H1 (cell line): ENCODE data around the gene TMEM253. TPM values are rescaled to one million over a fixed set of nuclear protein-coding genes. Genes with fewer than 3 reads are reported as not detected.

ENCODE experiments used
- CTCF ChIA-PET: fragments of 300-600 bp; sonication (Branson Sonifier 250); formaldehyde crosslinking; loops from one replicate; lab custom pipeline; 2021; ENCODE audit not compliant: partially characterized antibody; lab: Charles Lee
- POLR2A ChIA-PET: fragments of 300-600 bp; sonication (Branson Sonifier 250); formaldehyde crosslinking; loops from one replicate; lab custom pipeline; 2021; ENCODE audit warnings: inconsistent platforms; ENCODE audit not compliant: partially characterized antibody; lab: Charles Lee
- DNase-seq, 2 experiments: peaks; one replicate each; pipeline versions ENCODE4 v3.0.0 to v3.0.0-alpha.2; 2010 to 2022; ENCODE audit warnings: low spot score in 2 of 2, low read depth in 1 of 2, mixed read lengths in 1 of 2
- FAIRE-seq: peaks from 2 replicates; lab custom pipeline; 2011; peaks lifted over from hg19 to GRCh38; lab: Jason Lieb, UNC
- H2AFZ ChIP-seq: 2 replicates; pipeline ENCODE4 v1.8.1; 2012; ENCODE audit warnings: low read length, inconsistent platforms
- H2AK5ac ChIP-seq: 2 replicates; pipeline ENCODE4 v1.6.1; 2013; ENCODE audit warnings: low read depth, low read length
- H2BK120ac ChIP-seq: replicated peaks from 2 replicates; pipeline ENCODE3; 2013; ENCODE audit warnings: low read depth, low read length, inconsistent platforms
- H2BK12ac ChIP-seq: 2 replicates; pipeline ENCODE4 v1.6.1; 2013; ENCODE audit warnings: low read depth, low read length
- H2BK15ac ChIP-seq: 2 replicates; pipeline ENCODE4 v1.6.1; 2013; ENCODE audit warnings: low read length
- H2BK20ac ChIP-seq: 2 replicates; pipeline ENCODE4 v1.6.1; 2013; ENCODE audit warnings: low read length
- H2BK5ac ChIP-seq: 2 replicates; pipeline ENCODE4 v1.6.1; 2013; ENCODE audit warnings: low read depth, low read length
- H3K14ac ChIP-seq: 2 replicates; pipeline ENCODE4 v1.6.1; 2013; ENCODE audit warnings: inconsistent platforms; ENCODE audit not compliant: insufficient read length
- H3K18ac ChIP-seq: 2 replicates; pipeline ENCODE4 v1.6.1; 2013; ENCODE audit warnings: low read length; ENCODE audit errors: extremely low read depth
- H3K23ac ChIP-seq: 2 replicates; pipeline ENCODE4 v1.6.1; 2013; ENCODE audit warnings: inconsistent platforms; ENCODE audit not compliant: insufficient read length
- H3K23me2 ChIP-seq: 2 replicates; pipeline ENCODE4 v1.6.1; 2013; ENCODE audit warnings: low read depth, low read length
- H3K27ac ChIP-seq: 2 replicates; pipeline ENCODE4 v1.6.1; 2011; ENCODE audit warnings: low read depth, low read length, inconsistent platforms
- H3K27me3 ChIP-seq, 4 experiments: replicated peaks in 1 of 4; 1 replicate in 1 of 4; 2 replicates in 3 of 4; pipeline versions ENCODE4 v1.6.1 to v1.8.1; 2011 to 2013; ENCODE audit warnings: low read length in 3 of 4, mild to moderate bottlenecking in 3 of 4, inconsistent platforms in 2 of 4, mixed read lengths in 2 of 4, moderate library complexity in 1 of 4; ENCODE audit not compliant: control insufficient read depth in 3 of 4, insufficient read depth in 3 of 4; ENCODE audit errors: extremely low read depth in 1 of 4
- H3K36me3 ChIP-seq, 4 experiments: 2 replicates each; pipeline versions ENCODE4 v1.6.1 to v1.8.1; 2011 to 2013; ENCODE audit warnings: mild to moderate bottlenecking in 4 of 4, low read length in 3 of 4, moderate library complexity in 2 of 4, control low read depth in 1 of 4, inconsistent platforms in 1 of 4; ENCODE audit not compliant: insufficient read depth in 4 of 4, control insufficient read depth in 2 of 4
- H3K4ac ChIP-seq: replicated peaks from 2 replicates; pipeline ENCODE3; 2013; ENCODE audit warnings: low read length, low read depth, mixed read lengths, inconsistent platforms; ENCODE audit not compliant: insufficient read length
- H3K4me1 ChIP-seq, 4 experiments: replicated peaks in 1 of 4; 1 replicate in 1 of 4; 2 replicates in 3 of 4; pipeline versions ENCODE4 v1.6.1 to v1.8.1; 2011 to 2013; ENCODE audit warnings: low read length in 3 of 4, inconsistent platforms in 2 of 4, mixed read lengths in 1 of 4; ENCODE audit not compliant: insufficient read depth in 4 of 4, control insufficient read depth in 3 of 4
- H3K4me2 ChIP-seq, 2 experiments: 2 replicates each; pipeline versions ENCODE4 v1.6.1 to v1.8.1; 2011 to 2013; ENCODE audit warnings: low read depth in 2 of 2, low read length in 2 of 2, control low read depth in 1 of 2, inconsistent platforms in 1 of 2, mild to moderate bottlenecking in 1 of 2; ENCODE audit not compliant: insufficient read depth in 1 of 2
- H3K4me3 ChIP-seq, 4 experiments: fragments of 200-600, 300-600 bp in 1 of 4; sonication (generic), shearing (Covaris generic), sonication (Bioruptor Twin) in 1 of 4; 2 replicates each; pipeline versions ENCODE4 v1.5.1 to v1.8.1; 2011 to 2016; ENCODE audit warnings: low read length in 4 of 4, low read depth in 3 of 4, control low read depth in 2 of 4, inconsistent platforms in 2 of 4, mild to moderate bottlenecking in 2 of 4, mixed read lengths in 1 of 4, moderate library complexity in 1 of 4; ENCODE audit not compliant: insufficient read depth in 2 of 4; ENCODE audit errors: extremely low read depth in 1 of 4
- H3K56ac ChIP-seq: replicated peaks from 2 replicates; pipeline ENCODE3; 2013; ENCODE audit warnings: low read depth, mild to moderate bottlenecking, mixed read lengths, low read length, inconsistent platforms; ENCODE audit not compliant: insufficient read length
- H3K79me1 ChIP-seq: 2 replicates; pipeline ENCODE4 v1.6.1; 2013; ENCODE audit warnings: low read depth, low read length, control low read depth
- H3K79me2 ChIP-seq, 2 experiments: 2 replicates each; pipeline versions ENCODE4 v1.6.1 to v1.8.1; 2012 to 2013; ENCODE audit warnings: low read length in 2 of 2, mild to moderate bottlenecking in 2 of 2, inconsistent platforms in 1 of 2; ENCODE audit not compliant: insufficient read depth in 2 of 2, control insufficient read depth in 1 of 2
- H3K9ac ChIP-seq, 4 experiments: replicated peaks in 1 of 4; 1 replicate in 1 of 4; 2 replicates in 3 of 4; pipeline versions ENCODE4 v1.6.1 to v1.8.1; 2011 to 2013; ENCODE audit warnings: low read depth in 3 of 4, low read length in 3 of 4, control low read depth in 2 of 4, mild to moderate bottlenecking in 2 of 4, moderate library complexity in 2 of 4, inconsistent platforms in 1 of 4; ENCODE audit errors: extremely low read depth in 1 of 4
- H3K9me3 ChIP-seq, 2 experiments: 2 replicates each; pipeline versions ENCODE4 v1.6.1 to v1.8.1; 2012 to 2013; ENCODE audit warnings: mild to moderate bottlenecking in 2 of 2, moderate library complexity in 2 of 2, control low read depth in 1 of 2, inconsistent platforms in 1 of 2, low read depth in 1 of 2, low read length in 1 of 2, mixed read lengths in 1 of 2; ENCODE audit not compliant: insufficient read depth in 2 of 2
- H4K20me1 ChIP-seq, 2 experiments: replicated peaks in 1 of 2; 2 replicates each; pipeline versions ENCODE3 to v1.8.1; 2011 to 2013; ENCODE audit warnings: inconsistent platforms in 2 of 2, low read length in 2 of 2, mild to moderate bottlenecking in 1 of 2; ENCODE audit not compliant: insufficient read depth in 2 of 2, control insufficient read depth in 1 of 2
- H4K5ac ChIP-seq: 2 replicates; pipeline ENCODE4 v1.6.1; 2013; ENCODE audit warnings: low read length, low read depth, mixed read lengths, inconsistent platforms; ENCODE audit not compliant: insufficient read length
- H4K8ac ChIP-seq: 2 replicates; pipeline ENCODE4 v1.8.0; 2013; ENCODE audit warnings: mild to moderate bottlenecking, moderate library complexity, low read length, inconsistent platforms; ENCODE audit not compliant: insufficient read depth; ENCODE audit errors: extremely low read depth
- H4K91ac ChIP-seq: replicated peaks from 2 replicates; pipeline ENCODE3; 2013; ENCODE audit warnings: low read length, mixed read lengths, inconsistent platforms; ENCODE audit not compliant: insufficient read length
- BACH1 ChIP-seq: IDR thresholded peaks from 2 replicates; pipeline ENCODE4 v1.6.1; 2012; ENCODE audit warnings: low read length, improper control_type of control experiment
- CBX8 ChIP-seq: fragments of 300-800, 300-1000 bp; sonication (generic); IDR thresholded peaks from 2 replicates; pipeline ENCODE4 v1.7.1; 2016; ENCODE audit warnings: low read depth, low read length, borderline replicate concordance
- CTBP2 ChIP-seq: IDR thresholded peaks from 2 replicates; pipeline ENCODE4 v1.7.0; 2011; ENCODE audit warnings: borderline replicate concordance, mild to moderate bottlenecking, moderate library complexity, mixed read lengths, low read length; ENCODE audit not compliant: insufficient read depth, insufficient read length
- MAFK ChIP-seq: IDR thresholded peaks from 2 replicates; pipeline ENCODE4 v1.6.1; 2012; ENCODE audit warnings: low read depth, mild to moderate bottlenecking, improper control_type of control experiment, low read length
- MAX ChIP-seq: IDR thresholded peaks from 2 replicates; pipeline ENCODE4 v1.6.1; 2012; ENCODE audit warnings: inconsistent platforms
- NANOG ChIP-seq: IDR thresholded peaks from 2 replicates; pipeline ENCODE4 v1.6.1; 2011; ENCODE audit warnings: low read length, low read depth, mild to moderate bottlenecking, inconsistent platforms; ENCODE audit not compliant: insufficient read depth, poor library complexity, severe bottlenecking
- RAD21 ChIP-seq, 2 experiments: IDR thresholded peaks in 1 of 2; conservative IDR thresholded peaks in 1 of 2; 2 replicates each; pipeline ENCODE4 v1.6.1; 2011; ENCODE audit warnings: low read depth in 2 of 2, low read length in 2 of 2, improper control_type of control experiment in 1 of 2, inconsistent platforms in 1 of 2, mild to moderate bottlenecking in 1 of 2, moderate library complexity in 1 of 2
- RFX5 ChIP-seq: IDR thresholded peaks from 2 replicates; pipeline ENCODE4 v1.6.1; 2011; ENCODE audit warnings: low read depth, low read length, improper control_type of control experiment, borderline replicate concordance
- SUZ12 ChIP-seq: fragments of 200-600 bp; sonication (generic); IDR thresholded peaks from 2 replicates; pipeline ENCODE4 v1.6.1; 2012; ENCODE audit warnings: mild to moderate bottlenecking, inconsistent platforms, low read length, moderate library complexity, mixed read lengths
- TBP ChIP-seq: IDR thresholded peaks from 2 replicates; pipeline ENCODE4 v1.6.1; 2011; ENCODE audit warnings: low read depth, low read length, improper control_type of control experiment
- WGBS, 2 experiments: shearing (Covaris generic) in 1 of 2; methylation state at CpG; one replicate each; pipeline versions ENCODE4 v1.1.6 to v1.1.7; 2013 to 2015; ENCODE audit warnings: low lambda C conversion rate in 2 of 2, mixed read lengths in 2 of 2, inconsistent platforms in 1 of 2, low coverage in 1 of 2, missing lambda C conversion rate in 1 of 2; ENCODE audit not compliant: insufficient replicate concordance in 2 of 2, insufficient coverage in 1 of 2, insufficient read length in 1 of 2; ENCODE audit errors: extremely low coverage in 1 of 2, missing lambda C conversion rate in 1 of 2; 5-methylcytosine and 5-hydroxymethylcytosine counted together
- polyA plus RNA-seq, 7 experiments: library from polyadenylated mRNA; depleted of rRNA in 3 of 7; stranded (reverse) in 5 of 7; unstranded in 2 of 7; fragments of >200 nt in 5 of 7; fragments of 200-250 nt in 2 of 7; gene quantifications; 1 replicate in 5 of 7; 2 replicates in 1 of 7; 4 replicates in 1 of 7; pipeline versions ENCODE4 v1.2.1 to v1.2.3, GENCODE V29; 2011 to 2013; ENCODE audit warnings: missing spikeins in 2 of 7, mixed read lengths in 2 of 7
- total RNA-seq: library from RNA; stranded (reverse); fragmentation: NEBNext Ultra II Directional; extraction: Animal tissue kit (Norgen Biotek cat#: 25700); gene quantifications from 2 replicates; pipeline ENCODE4 v1.2.1, GENCODE V29; 2021
- TF ChIP-seq, protein P1 (sequence below): IDR thresholded peaks from 2 replicates; pipeline ENCODE4 v1.6.1; 2011; ENCODE audit warnings: low read depth, mild to moderate bottlenecking, low read length; ENCODE audit not compliant: insufficient read depth

TMEM253 gene
- total and polyA plus RNA-seq, 2 of the 8 experiments (the other 6 are each of a cell fraction or from before 2014, with no cell fraction given) = 1.9 to 2.2 TPM

DNA sequence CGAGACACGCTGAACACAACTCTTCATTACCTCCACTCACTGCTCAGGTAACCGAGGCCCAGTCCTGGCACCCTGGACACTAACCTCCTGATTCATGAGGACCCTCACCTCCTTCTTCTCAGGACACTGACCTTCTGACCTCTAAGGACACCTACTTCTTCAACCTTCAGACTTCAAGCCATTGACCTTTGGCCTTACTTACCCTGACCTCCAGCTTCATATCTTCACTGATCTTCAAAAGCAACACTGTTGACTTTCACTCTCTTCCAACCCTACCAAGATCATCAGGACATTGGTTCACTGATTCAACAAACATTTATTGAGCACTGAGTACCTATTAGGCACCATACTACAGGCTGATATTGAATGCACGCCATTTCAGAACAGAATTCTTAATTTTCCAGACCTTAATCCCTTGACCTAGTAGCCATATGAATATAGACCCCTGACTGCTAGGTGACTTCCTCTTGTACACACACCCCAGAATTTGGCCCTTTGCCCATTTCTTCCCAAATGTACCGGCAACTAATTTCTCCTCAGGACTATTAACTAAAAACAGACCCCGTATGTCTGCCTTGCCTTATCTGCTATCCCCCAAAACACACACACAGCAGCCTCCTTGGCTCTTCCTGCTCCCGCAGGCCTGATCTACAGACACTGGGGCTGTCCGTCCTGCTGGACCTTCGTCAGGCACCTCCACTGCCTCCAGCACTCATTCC lies 25.0 kb upstream of the TMEM253 start:
- WGBS, 2 experiments = 96% methylated on average over 7 of the region's 9 CpGs; no CpG with 5 or more reads in 1 of the 2 experiments
- Histone ChIP-seq H4K8ac (no peak overlapping the region), H2BK120ac (no peak overlapping the region), H3K4me3 (no peak overlapping the region), H3K18ac (no peak overlapping the region), H3K4me2 (no peak overlapping the region), H3K9me3 (no peaks in the 10 kb centered on the region), H2AFZ (no peak overlapping the region), H3K27me3 (no peaks in the 10 kb centered on the region), H2BK15ac (no peak overlapping the region), H4K5ac (no peak overlapping the region), H3K56ac (no peak overlapping the region), H3K14ac (no peak overlapping the region), H3K36me3 (peaks cover 41 to 70% (median 57%) of the 10 kb centered on the region in 4 experiments), H2BK5ac (no peak overlapping the region), H3K27ac (no peak overlapping the region), H2AK5ac (no peak overlapping the region), H2BK12ac (no peak overlapping the region), H3K79me1 (peaks cover 2% of the 10 kb centered on the region), H3K9ac (no peak overlapping the region), H2BK20ac (no peak overlapping the region), H3K4me1 (peaks cover 3 to 9% (median 5%) of the 10 kb centered on the region in 4 experiments; a peak in 6 of 7 replicates), H3K23me2 (peaks cover 6% of the 10 kb centered on the region; the same call in 1 of the 2 replicates), H4K91ac (no peak overlapping the region), H3K23ac (no peak overlapping the region), H3K4ac (no peak overlapping the region), H3K79me2 (peaks cover 0 to 13% of the 10 kb centered on the region in 2 experiments; a peak in 2 of 4 replicates), H4K20me1 (peaks cover 2 to 9% of the 10 kb centered on the region in 2 experiments)
- ChIA-PET CTCF (interaction anchor here (1.3 to 6.6 kb wide), 5 partner anchors 8 to 61 kb away, joined by 5 to 110 read pairs (median 66); partner anchors contain the start of gene TMEM253), POLR2A (interaction anchor here (12.4 kb wide), 1 partner anchor 9 kb away, joined by 245 read pairs; no protein-coding TSS in a partner anchor)
- no peak for DNase-seq
- no peak for FAIRE-seq
- TF ChIP-seq, protein P1, sequence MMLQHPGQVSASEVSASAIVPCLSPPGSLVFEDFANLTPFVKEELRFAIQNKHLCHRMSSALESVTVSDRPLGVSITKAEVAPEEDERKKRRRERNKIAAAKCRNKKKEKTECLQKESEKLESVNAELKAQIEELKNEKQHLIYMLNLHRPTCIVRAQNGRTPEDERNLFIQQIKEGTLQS = no peak
- TF ChIP-seq RAD21 (IDR thresholded peaks at IDR 0.05 in 1 of 2, conservative IDR thresholded peaks at IDR 0.05 in 1 of 2; ENCODE audit: low read depth in 2 of 2, low read length in 2 of 2) (no peak), MAX (no peak), RFX5 (no peak), MAFK (no peak), TBP (no peak), BACH1 (no peak), NANOG (no peak), SUZ12 (no peak), CBX8 (no peak), CTBP2 (no peak)
